ENCODE data around the gene PRPS2. TPM values are rescaled to one million over a fixed set of nuclear protein-coding genes. Genes with fewer than 3 reads are reported as not detected.

Gene PRPS2
- total RNA-seq, 1 experiment from 2014 or later, result 79.5 TPM

DNA sequence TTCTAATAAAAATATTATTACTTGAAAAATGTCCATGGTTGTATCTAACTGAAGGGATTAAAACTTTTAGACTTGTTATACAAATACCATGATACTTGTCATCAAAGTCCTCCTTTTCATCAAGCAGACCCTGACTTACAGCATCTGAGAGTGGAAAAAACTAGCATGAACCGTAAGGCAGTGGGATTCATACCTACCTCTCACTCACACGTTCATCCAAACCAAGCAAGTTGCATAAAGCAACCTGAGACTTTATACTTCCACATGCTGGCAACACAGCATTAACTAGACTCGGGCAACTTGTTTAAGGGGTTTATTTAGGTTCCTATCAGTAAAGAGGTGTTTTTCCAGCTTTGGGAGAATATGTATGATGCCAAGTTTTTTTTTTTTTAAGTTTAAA lies 53.1 kb downstream of the PRPS2 start:
- BruUV-seq (replicated peaks), result no TSS peak
- Histone ChIP-seq H3K27ac (ENCODE audit: low read depth, low read length) (no peak overlapping the region), H3K4me1 (ENCODE audit: control insufficient read depth in 1 of 2, insufficient read depth in 2 of 2, low read length in 2 of 2) (no peaks in the 10 kb centered on the region), H3K4me2 (ENCODE audit: low read length) (no peak overlapping the region), H3K4me3 (replicated peaks in 1 of 2; ENCODE audit: low read depth in 1 of 2, low read length in 2 of 2) (no peak overlapping the region), H3K9me2 (ENCODE audit: insufficient read depth) (no peaks in the 10 kb centered on the region), H3K9ac (ENCODE audit: low read length) (no peak overlapping the region), H4K20me1 (ENCODE audit: insufficient read depth) (no peaks in the 10 kb centered on the region), H3K27me3 (ENCODE audit: insufficient read depth, low read length) (no peaks in the 10 kb centered on the region), H3K36me3 (ENCODE audit: control insufficient read depth in 1 of 2, insufficient read depth in 2 of 2, low read length in 2 of 2) (no peaks in the 10 kb centered on the region), H3K9me3 (ENCODE audit: control insufficient read depth in 1 of 2, insufficient read depth in 1 of 2, low read depth in 1 of 2, low read length in 2 of 2) (no peaks in the 10 kb centered on the region), H3K79me2 (ENCODE audit: insufficient read depth, low read length) (no peaks in the 10 kb centered on the region), H2AFZ (ENCODE audit: low read depth, low read length, poor library complexity, severe bottlenecking) (no peak overlapping the region)
- ATAC-seq, result no peak
- CTCF ChIA-PET, result no interaction called here
- POLR2A ChIA-PET, result no interaction called here
- TF ChIP-seq POLR2A (IDR thresholded peaks at IDR 0.05; ENCODE audit: borderline replicate concordance, extremely low read depth, insufficient read depth, insufficient read length) (no peak), SIN3A (IDR thresholded peaks at IDR 0.05; ENCODE audit: low read depth) (no peak), EGR1 (IDR thresholded peaks at IDR 0.05; ENCODE audit: low read depth) (no peak), EZH2 (IDR thresholded peaks at IDR 0.05) (no peak), FOSL1 (IDR thresholded peaks at IDR 0.05; ENCODE audit: low read depth) (no peak), TCF7L2 (IDR thresholded peaks at IDR 0.05; ENCODE audit: borderline replicate concordance, extremely low read depth, insufficient read depth, insufficient read length) (no peak)
- intact Hi-C loops (cut with micrococcal nuclease), result no loop called here
- DNase-seq (ENCODE audit: low read depth, low spot score), result no peak
- RAD21 ChIA-PET (ENCODE audit: low non-redundant PET in 1 of 2, low total read pairs in 2 of 2, uncharacterized antibody in 2 of 2, unreplicated experiment in 2 of 2), result no interaction called here

DNA sequence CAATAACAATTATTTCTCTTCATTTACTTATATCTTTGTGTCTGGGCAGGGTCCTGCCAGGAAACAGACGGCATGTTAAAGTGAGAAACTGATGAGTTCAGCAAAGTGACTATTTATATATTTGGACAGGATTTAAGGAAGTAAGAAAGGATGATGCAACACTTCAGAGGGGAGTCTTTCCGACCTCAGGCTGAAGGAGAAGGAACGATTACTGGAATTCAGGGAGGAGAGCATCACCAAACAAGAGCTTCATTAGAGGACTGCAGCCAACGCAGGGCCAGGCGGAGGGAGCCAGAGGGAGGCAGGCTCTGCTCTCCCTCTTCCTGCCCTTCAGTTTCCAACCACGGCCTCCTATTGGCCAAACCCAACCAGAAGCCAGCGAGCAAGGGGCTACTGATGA lies 74.1 kb downstream of the PRPS2 start:
- ATAC-seq, result no peak
- CTCF ChIA-PET, result no interaction called here
- Histone ChIP-seq H3K4me1 (ENCODE audit: control insufficient read depth in 1 of 2, insufficient read depth in 2 of 2, low read length in 2 of 2) (no peaks in the 10 kb centered on the region), H3K27ac (ENCODE audit: low read depth, low read length) (no peak overlapping the region), H3K27me3 (ENCODE audit: insufficient read depth, low read length) (no peaks in the 10 kb centered on the region), H3K9ac (ENCODE audit: low read length) (no peak overlapping the region), H3K9me3 (ENCODE audit: control insufficient read depth in 1 of 2, insufficient read depth in 1 of 2, low read depth in 1 of 2, low read length in 2 of 2) (no peaks in the 10 kb centered on the region), H3K4me2 (ENCODE audit: low read length) (no peak overlapping the region), H3K4me3 (replicated peaks in 1 of 2; ENCODE audit: low read depth in 1 of 2, low read length in 2 of 2) (no peak overlapping the region), H2AFZ (ENCODE audit: low read depth, low read length, poor library complexity, severe bottlenecking) (no peak overlapping the region), H3K79me2 (ENCODE audit: insufficient read depth, low read length) (no peaks in the 10 kb centered on the region), H3K36me3 (ENCODE audit: control insufficient read depth in 1 of 2, insufficient read depth in 2 of 2, low read length in 2 of 2) (no peaks in the 10 kb centered on the region), H3K9me2 (ENCODE audit: insufficient read depth) (no peaks in the 10 kb centered on the region), H4K20me1 (ENCODE audit: insufficient read depth) (no peaks in the 10 kb centered on the region)
- intact Hi-C loops (cut with micrococcal nuclease), result no loop called here
- BruUV-seq (replicated peaks), result no TSS peak
- TF ChIP-seq POLR2AphosphoS5 (IDR thresholded peaks at IDR 0.05; ENCODE audit: low read depth, low read length) (no peak), ZFX (IDR thresholded peaks at IDR 0.05) (no peak), SP1 (IDR thresholded peaks at IDR 0.05; ENCODE audit: low read depth) (no peak)
- TF ChIP-seq, protein P1, sequence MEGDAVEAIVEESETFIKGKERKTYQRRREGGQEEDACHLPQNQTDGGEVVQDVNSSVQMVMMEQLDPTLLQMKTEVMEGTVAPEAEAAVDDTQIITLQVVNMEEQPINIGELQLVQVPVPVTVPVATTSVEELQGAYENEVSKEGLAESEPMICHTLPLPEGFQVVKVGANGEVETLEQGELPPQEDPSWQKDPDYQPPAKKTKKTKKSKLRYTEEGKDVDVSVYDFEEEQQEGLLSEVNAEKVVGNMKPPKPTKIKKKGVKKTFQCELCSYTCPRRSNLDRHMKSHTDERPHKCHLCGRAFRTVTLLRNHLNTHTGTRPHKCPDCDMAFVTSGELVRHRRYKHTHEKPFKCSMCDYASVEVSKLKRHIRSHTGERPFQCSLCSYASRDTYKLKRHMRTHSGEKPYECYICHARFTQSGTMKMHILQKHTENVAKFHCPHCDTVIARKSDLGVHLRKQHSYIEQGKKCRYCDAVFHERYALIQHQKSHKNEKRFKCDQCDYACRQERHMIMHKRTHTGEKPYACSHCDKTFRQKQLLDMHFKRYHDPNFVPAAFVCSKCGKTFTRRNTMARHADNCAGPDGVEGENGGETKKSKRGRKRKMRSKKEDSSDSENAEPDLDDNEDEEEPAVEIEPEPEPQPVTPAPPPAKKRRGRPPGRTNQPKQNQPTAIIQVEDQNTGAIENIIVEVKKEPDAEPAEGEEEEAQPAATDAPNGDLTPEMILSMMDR (IDR thresholded peaks at IDR 0.05 in 2 of 3, conservative IDR thresholded peaks at IDR 0.05 in 1 of 3; ENCODE audit: borderline replicate concordance in 1 of 3, insufficient read depth in 1 of 3, low read depth in 2 of 3, low read length in 2 of 3), result no peak
- TF ChIP-seq, protein P2, sequence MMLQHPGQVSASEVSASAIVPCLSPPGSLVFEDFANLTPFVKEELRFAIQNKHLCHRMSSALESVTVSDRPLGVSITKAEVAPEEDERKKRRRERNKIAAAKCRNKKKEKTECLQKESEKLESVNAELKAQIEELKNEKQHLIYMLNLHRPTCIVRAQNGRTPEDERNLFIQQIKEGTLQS (IDR thresholded peaks at IDR 0.05), result no peak
- no peak for DNase-seq (ENCODE audit: low read depth, low spot score)
- POLR2A ChIA-PET, result no interaction called here
- RAD21 ChIA-PET (ENCODE audit: low non-redundant PET in 1 of 2, low total read pairs in 2 of 2, uncharacterized antibody in 2 of 2, unreplicated experiment in 2 of 2), result no interaction called here
